Left renal pelvis (tissue), 4 donors: Measurements from ENCODE around the gene RRH. TPM values are rescaled to one million over a fixed set of nuclear protein-coding genes. Genes with fewer than 3 reads are reported as not detected.

Experiments
- DNase-seq, 4 donors: peaks; one replicate each; pipeline ENCODE4 v3.0.0-alpha.2; 2013; ENCODE audit warnings: low read depth in 4 of 4, low spot score in 3 of 4
- polyA plus RNA-seq, 4 donors: library from polyadenylated mRNA; unstranded; fragments of 120-200 nt; gene quantifications; one replicate each; pipeline ENCODE4 v1.2.1, GENCODE V29; 2013; ENCODE audit not compliant: insufficient read length in 4 of 4

Gene RRH
- polyA plus RNA-seq, 4 donors: 0.18 to 0.69 (median 0.45) TPM

- DNase-seq: no peak
Measured at GRCh38 chr4:109879636-109880314, 52.0 kb downstream of the RRH start.

DNA sequence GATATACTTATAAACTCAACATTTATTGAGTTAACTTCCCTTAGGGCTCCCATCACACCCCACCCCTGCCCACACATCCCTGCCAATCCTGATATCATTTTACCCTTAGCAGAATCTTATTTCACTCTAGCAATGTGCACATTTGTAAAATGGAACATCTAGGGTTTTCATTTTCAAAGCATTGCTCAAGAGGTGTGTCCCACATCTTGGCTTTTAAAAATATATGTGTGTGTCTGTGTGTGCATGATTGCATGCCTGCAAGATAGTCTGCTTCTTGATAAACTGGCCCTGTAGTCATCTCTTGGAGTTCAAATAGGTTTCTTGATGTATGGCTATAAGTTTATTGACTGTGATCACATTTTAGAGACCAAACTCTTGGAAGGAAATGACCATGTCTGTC is 58.5 kb downstream of the RRH start:
- no peak for DNase-seq

- no peak for DNase-seq
Measured at GRCh38 chr4:109887071-109887470, 59.3 kb downstream of the RRH start.

DNA sequence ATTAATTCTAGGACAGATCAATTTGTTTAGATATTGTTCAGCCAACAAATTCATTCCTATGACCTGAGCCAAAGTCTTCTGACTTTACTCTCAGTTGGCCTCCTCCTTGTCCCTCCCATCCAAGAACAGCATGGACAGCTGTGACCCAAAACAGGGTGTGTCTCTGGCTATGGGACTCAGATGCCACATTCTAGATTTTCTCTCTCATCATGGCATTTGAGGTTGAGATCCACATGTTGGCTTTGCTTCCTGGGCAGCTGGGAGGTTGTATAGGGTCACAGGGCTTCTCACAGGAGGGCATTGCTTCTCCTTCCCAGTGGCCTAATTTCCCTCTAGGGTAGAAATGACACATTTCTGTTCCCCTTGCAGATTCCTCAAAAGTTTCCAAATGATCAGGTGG is 62.3 kb downstream of the RRH start:
- DNase-seq: no peak

Other genes with a start within 250 kb of the RRH start
- 10 to 100 TPM; 18.9 to 45.2 (median 39.5) TPM for gene CASP6, start 124.5 kb upstream of the RRH start, polyA plus RNA-seq
- 10 to 100 TPM; 24.4 to 34.0 (median 32.1) TPM for gene PLA2G12A, start 97.9 kb upstream of the RRH start, polyA plus RNA-seq
- 10 to 100 TPM; 71.2 to 87.0 (median 80.1) TPM for gene CFI, start 26.0 kb upstream of the RRH start, polyA plus RNA-seq
- gene GAR1, start 12.2 kb upstream of the RRH start, polyA plus RNA-seq: 10 to 100 TPM; 32.7 to 46.4 (median 42.9) TPM
- under 1 TPM; 0.05 to 0.79 (median 0.57) TPM for gene LRIT3, start 20.1 kb downstream of the RRH start, polyA plus RNA-seq
- 1 to 10 TPM in 3 of 4 donors, under 1 TPM in 1; 0.42 to 3.8 (median 3.8) TPM for gene EGF, start 84.9 kb downstream of the RRH start, polyA plus RNA-seq